Natural killer cell (primary cell): ENCODE measurements around the gene SIAH2. TPM values are rescaled to one million over a fixed set of nuclear protein-coding genes. Genes with fewer than 3 reads are reported as not detected.

ENCODE experiments used
- ATAC-seq, 3 donors: fragments of 150-1000 bp in 2 of 3; fragments of 200-7000 bp in 1 of 3; cut with Tn5 transposase; 1 replicate in 1 of 3; 2 replicates in 2 of 3; pipeline ENCODE4 v1.10.0; 2021; ENCODE audit warnings: mild to moderate bottlenecking in 2 of 3, moderate library complexity in 2 of 3
- DNase-seq, 2 donors: peaks; one replicate each; pipeline versions ENCODE4 v3.0.0 to v3.0.0-alpha.2; 2013 to 2021; ENCODE audit warnings: mixed read lengths in 1 of 2
- H3K27ac ChIP-seq: one replicate; pipeline ENCODE4 v1.5.1; 2013; ENCODE audit warnings: mild to moderate bottlenecking, low read length
- H3K27me3 ChIP-seq: one replicate; pipeline ENCODE4 v1.6.1; 2013; ENCODE audit warnings: low read length; ENCODE audit not compliant: control insufficient read depth, insufficient read depth
- H3K36me3 ChIP-seq: one replicate; pipeline ENCODE4 v1.6.1; 2013; ENCODE audit warnings: low read length; ENCODE audit not compliant: control insufficient read depth, insufficient read depth
- H3K4me1 ChIP-seq: one replicate; pipeline ENCODE4 v1.6.1; 2013; ENCODE audit warnings: low read length; ENCODE audit not compliant: control insufficient read depth, insufficient read depth
- H3K4me3 ChIP-seq: one replicate; pipeline ENCODE4 v1.5.1; 2013; ENCODE audit warnings: low read length
- H3K9me3 ChIP-seq: one replicate; pipeline ENCODE4 v1.6.1; 2013; ENCODE audit warnings: low read length; ENCODE audit not compliant: control insufficient read depth, insufficient read depth
- H3K27ac Mint-ChIP-seq, 2 donors: one replicate each; pipeline ENCODE4 v1.8.0; 2022; ENCODE audit warnings: mild to moderate bottlenecking in 2 of 2, mixed read lengths in 2 of 2, moderate library complexity in 1 of 2
- H3K27me3 Mint-ChIP-seq, 2 donors: one replicate each; pipeline ENCODE4 v1.8.0; 2022; ENCODE audit warnings: low read depth in 2 of 2, mixed read lengths in 2 of 2
- H3K36me3 Mint-ChIP-seq: one replicate; pipeline ENCODE4 v1.8.0; 2022; ENCODE audit warnings: mixed read lengths
- H3K4me1 Mint-ChIP-seq, 2 donors: one replicate each; pipeline ENCODE4 v1.8.0; 2022; ENCODE audit warnings: mixed read lengths in 2 of 2
- H3K4me3 Mint-ChIP-seq: one replicate; pipeline ENCODE4 v1.8.0; 2022; ENCODE audit warnings: mild to moderate bottlenecking, moderate library complexity, mixed read lengths
- H3K9me3 Mint-ChIP-seq, 2 donors: one replicate each; pipeline ENCODE4 v1.8.0; 2022; ENCODE audit warnings: mixed read lengths in 2 of 2
- WGBS: methylation state at CpG from one replicate; pipeline ENCODE4 v1.1.7; 2013; ENCODE audit warnings: missing lambda C conversion rate; ENCODE audit not compliant: insufficient coverage; 5-methylcytosine and 5-hydroxymethylcytosine counted together
- intact Hi-C: fragments of 100-400 bp; cut with micrococcal nuclease; formaldehyde crosslinking; loops from one replicate; pipeline ENCODE4 v1.14.2; 2022
- total RNA-seq, 4 donors: library from RNA; stranded (reverse); fragments of 120-200 nt in 1 of 4; gene quantifications; one replicate each; pipeline versions ENCODE4 v1.2.3 to v1.2.4, GENCODE V29; 2013 to 2022
- TF ChIP-seq, protein P1 (sequence below): fragments of 200-600 bp; IDR thresholded peaks from one replicate; pipeline ENCODE4 v1.8.0; 2022; ENCODE audit warnings: antibody characterized with exemption

Gene SIAH2
- total RNA-seq, 3 donors from 2014 or later (not counting 1 experiment from before 2014, with no cell fraction given), result 22.7 to 25.7 (median 23.8) TPM

GRCh38 chr3:150740733-150741496 is 22.1 kb downstream of the SIAH2 start:
- H3K27ac ChIP-seq, result no peak overlapping the region
- Mint-ChIP-seq H3K27ac (peak overlapping the region in 1 of 2 donors; percentile 61), H3K4me1 (peaks cover 38% of the 10 kb centered on the region in 2 donors), H3K4me3 (no peak overlapping the region), H3K36me3 (no peaks in the 10 kb centered on the region), H3K27me3 (no peaks in the 10 kb centered on the region), H3K9me3 (no peaks in the 10 kb centered on the region)
- H3K27me3 ChIP-seq, result no peaks in the 10 kb centered on the region
- H3K4me1 ChIP-seq, result peaks cover 11% of the 10 kb centered on the region
- no peak for DNase-seq
- peaks cover 16% of the 10 kb centered on the region for H3K36me3 ChIP-seq
- no peak overlapping the region for H3K4me3 ChIP-seq
- TF ChIP-seq, protein P1, sequence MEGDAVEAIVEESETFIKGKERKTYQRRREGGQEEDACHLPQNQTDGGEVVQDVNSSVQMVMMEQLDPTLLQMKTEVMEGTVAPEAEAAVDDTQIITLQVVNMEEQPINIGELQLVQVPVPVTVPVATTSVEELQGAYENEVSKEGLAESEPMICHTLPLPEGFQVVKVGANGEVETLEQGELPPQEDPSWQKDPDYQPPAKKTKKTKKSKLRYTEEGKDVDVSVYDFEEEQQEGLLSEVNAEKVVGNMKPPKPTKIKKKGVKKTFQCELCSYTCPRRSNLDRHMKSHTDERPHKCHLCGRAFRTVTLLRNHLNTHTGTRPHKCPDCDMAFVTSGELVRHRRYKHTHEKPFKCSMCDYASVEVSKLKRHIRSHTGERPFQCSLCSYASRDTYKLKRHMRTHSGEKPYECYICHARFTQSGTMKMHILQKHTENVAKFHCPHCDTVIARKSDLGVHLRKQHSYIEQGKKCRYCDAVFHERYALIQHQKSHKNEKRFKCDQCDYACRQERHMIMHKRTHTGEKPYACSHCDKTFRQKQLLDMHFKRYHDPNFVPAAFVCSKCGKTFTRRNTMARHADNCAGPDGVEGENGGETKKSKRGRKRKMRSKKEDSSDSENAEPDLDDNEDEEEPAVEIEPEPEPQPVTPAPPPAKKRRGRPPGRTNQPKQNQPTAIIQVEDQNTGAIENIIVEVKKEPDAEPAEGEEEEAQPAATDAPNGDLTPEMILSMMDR, result no peak
- intact Hi-C loops, result no loop called here
- H3K9me3 ChIP-seq, result no peaks in the 10 kb centered on the region
- ATAC-seq, result no peak
- WGBS, result 82% methylated on average over 10 of the region's 12 CpGs

DNA sequence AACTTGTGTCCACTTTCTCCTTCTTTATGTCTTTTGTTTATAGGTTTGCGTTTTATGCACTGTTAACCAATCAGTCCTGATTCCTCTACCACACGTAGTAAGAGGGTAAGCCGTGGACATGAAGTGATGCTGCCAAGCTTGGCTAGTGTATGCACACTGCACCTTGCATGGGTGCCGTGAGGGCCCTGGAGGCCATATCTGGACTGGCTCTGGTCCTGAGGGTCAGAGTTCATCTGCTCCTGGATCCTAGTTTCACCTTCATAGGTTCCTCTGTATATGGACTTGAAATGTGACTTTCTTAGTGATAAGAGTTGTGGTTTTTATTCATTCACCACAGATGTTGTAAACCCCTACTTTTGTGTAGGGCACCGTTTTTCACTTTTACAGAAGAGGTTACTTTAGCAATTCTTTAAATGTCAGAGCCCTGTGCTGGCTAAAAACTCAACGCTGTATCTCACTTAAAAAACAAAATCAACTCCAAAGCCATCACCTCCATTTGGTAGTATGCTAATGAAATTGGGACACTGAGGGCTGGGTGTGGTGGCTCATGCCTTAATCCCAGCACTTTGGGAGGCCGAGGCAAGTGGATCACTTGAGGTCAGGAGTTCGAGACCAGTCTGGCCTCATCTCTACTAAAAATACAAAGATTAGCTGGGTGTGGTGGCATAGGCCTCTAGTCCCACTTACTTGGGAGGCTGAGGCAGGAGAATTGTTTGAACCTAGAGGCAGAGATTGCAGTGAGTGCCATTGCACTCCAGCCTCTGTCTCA is 22.9 kb downstream of the SIAH2 start:
- no peak overlapping the region for H3K4me3 ChIP-seq
- H3K27ac Mint-ChIP-seq, result peak overlapping the region in 1 of 2 donors; percentile 61
- H3K36me3 Mint-ChIP-seq, result no peaks in the 10 kb centered on the region
- no peak overlapping the region for H3K4me3 Mint-ChIP-seq
- TF ChIP-seq, protein P1, result no peak
- DNase-seq (no peak), ATAC-seq (peak in 1 of 3 donors; percentile 28)
- H3K4me1 ChIP-seq, result peaks cover 11% of the 10 kb centered on the region
- no peak overlapping the region for H3K27ac ChIP-seq
- intact Hi-C loops, result no loop called here
- peaks cover 16% of the 10 kb centered on the region for H3K36me3 ChIP-seq
- no peaks in the 10 kb centered on the region for H3K9me3 Mint-ChIP-seq
- WGBS, result 70% methylated on average over 6 of the region's 8 CpGs
- H3K4me1 Mint-ChIP-seq, result peaks cover 31 to 32% of the 10 kb centered on the region in 2 donors
- H3K27me3 ChIP-seq, result no peaks in the 10 kb centered on the region
- H3K9me3 ChIP-seq, result no peaks in the 10 kb centered on the region
- no peaks in the 10 kb centered on the region for H3K27me3 Mint-ChIP-seq

DNA sequence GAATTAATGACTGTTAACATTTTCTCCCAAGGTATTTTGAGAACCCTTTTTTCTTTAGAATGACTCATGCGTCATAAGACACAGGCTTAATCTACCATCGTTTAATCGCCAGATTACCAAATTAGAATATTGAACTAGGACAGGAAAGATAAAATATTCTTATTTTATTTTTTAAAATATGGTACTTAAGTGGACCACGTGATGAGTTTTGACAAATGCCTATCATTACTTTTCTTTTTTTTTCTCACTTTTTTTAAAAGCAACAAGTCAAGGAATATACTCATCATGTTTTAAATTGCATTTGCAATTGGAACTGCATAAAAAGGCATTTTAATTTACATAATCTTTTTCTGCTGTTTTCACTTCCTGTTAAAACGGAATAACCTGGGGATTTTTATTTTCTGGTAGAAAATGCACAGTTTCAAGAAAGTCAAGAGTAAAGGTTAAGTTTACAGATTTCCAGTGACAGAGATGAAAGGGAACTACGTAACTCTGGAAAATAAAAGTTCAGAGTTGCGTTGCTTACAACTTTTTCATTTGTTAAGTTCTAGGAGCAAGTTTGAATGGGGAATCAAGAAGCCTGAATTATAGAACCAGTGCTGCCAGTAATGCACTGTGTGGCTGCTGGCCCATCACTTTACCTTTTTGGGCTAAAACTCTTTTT is 23.6 kb downstream of the SIAH2 start:
- Mint-ChIP-seq H3K4me1 (peaks cover 24 to 25% of the 10 kb centered on the region in 2 donors), H3K9me3 (no peaks in the 10 kb centered on the region), H3K27ac (peak overlapping the region in 1 of 2 donors; percentile 61), H3K4me3 (no peak overlapping the region), H3K27me3 (no peaks in the 10 kb centered on the region), H3K36me3 (no peaks in the 10 kb centered on the region)
- peaks cover 16% of the 10 kb centered on the region for H3K36me3 ChIP-seq
- intact Hi-C loops, result no loop called here
- no peak overlapping the region for H3K4me3 ChIP-seq
- TF ChIP-seq, protein P1, result no peak
- peaks cover 11% of the 10 kb centered on the region for H3K4me1 ChIP-seq
- peak in 1 of 2 donors; percentile 25 for DNase-seq
- no peaks in the 10 kb centered on the region for H3K9me3 ChIP-seq
- ATAC-seq, result no peak
- H3K27me3 ChIP-seq, result no peaks in the 10 kb centered on the region
- H3K27ac ChIP-seq, result no peak overlapping the region
- whole genome bisulfite sequencing, result 33% methylated on average over 3 of the region's 7 CpGs
